HUES48 (cell line): ENCODE results near the gene RPL22.

Experiments
- H3K27ac ChIP-seq: one replicate; pipeline ENCODE4 v1.7.0; 2013; ENCODE audit warnings: low read depth, low read length, inconsistent platforms
- H3K27me3 ChIP-seq: 2 replicates; pipeline ENCODE4 v1.6.1; 2013; ENCODE audit warnings: mild to moderate bottlenecking, low read length; ENCODE audit not compliant: control insufficient read depth, insufficient read depth
- H3K36me3 ChIP-seq: 2 replicates; pipeline ENCODE4 v1.6.1; 2013; ENCODE audit warnings: low read length; ENCODE audit not compliant: control insufficient read depth, insufficient read depth
- H3K4me1 ChIP-seq: 2 replicates; pipeline ENCODE4 v1.6.1; 2013; ENCODE audit warnings: mild to moderate bottlenecking, low read length; ENCODE audit not compliant: control insufficient read depth, insufficient read depth
- H3K4me3 ChIP-seq: 2 replicates; pipeline ENCODE4 v1.5.1; 2013; ENCODE audit warnings: mild to moderate bottlenecking, low read depth, low read length
- H3K9ac ChIP-seq: 2 replicates; pipeline ENCODE4 v1.6.1; 2013; ENCODE audit warnings: mild to moderate bottlenecking, low read depth, low read length, moderate library complexity
- H3K9me3 ChIP-seq: 2 replicates; pipeline ENCODE4 v1.6.1; 2013; ENCODE audit warnings: low read length; ENCODE audit not compliant: control insufficient read depth, insufficient read depth

RPL22 gene

DNA sequence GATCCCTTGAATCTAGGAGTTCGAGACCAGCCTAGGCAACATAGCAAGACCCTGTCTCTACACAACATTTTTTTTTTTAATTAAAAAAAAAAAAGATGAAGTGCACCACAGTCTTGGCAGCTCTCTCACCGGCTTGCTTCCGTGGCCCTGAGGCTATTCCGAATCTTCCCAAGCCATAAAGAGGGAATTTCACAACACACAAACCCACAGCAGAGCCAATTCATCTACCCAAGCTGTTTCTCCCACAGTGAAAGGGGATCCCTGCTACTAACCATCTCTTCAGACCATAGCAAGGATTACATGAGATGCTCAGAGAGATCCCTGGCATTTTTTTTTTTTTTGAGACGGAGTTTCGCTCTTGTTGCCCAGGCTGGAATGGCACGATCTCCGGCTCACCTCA lies 10.9 kb downstream of the RPL22 start:
- Histone ChIP-seq H3K9me3 (no peaks in the 10 kb centered on the region), H3K36me3 (peaks cover 82% of the 10 kb centered on the region), H3K4me1 (peaks cover 20% of the 10 kb centered on the region), H3K27me3 (no peaks in the 10 kb centered on the region), H3K4me3 (no peak overlapping the region), H3K27ac (no peak overlapping the region), H3K9ac (no peak overlapping the region)

DNA sequence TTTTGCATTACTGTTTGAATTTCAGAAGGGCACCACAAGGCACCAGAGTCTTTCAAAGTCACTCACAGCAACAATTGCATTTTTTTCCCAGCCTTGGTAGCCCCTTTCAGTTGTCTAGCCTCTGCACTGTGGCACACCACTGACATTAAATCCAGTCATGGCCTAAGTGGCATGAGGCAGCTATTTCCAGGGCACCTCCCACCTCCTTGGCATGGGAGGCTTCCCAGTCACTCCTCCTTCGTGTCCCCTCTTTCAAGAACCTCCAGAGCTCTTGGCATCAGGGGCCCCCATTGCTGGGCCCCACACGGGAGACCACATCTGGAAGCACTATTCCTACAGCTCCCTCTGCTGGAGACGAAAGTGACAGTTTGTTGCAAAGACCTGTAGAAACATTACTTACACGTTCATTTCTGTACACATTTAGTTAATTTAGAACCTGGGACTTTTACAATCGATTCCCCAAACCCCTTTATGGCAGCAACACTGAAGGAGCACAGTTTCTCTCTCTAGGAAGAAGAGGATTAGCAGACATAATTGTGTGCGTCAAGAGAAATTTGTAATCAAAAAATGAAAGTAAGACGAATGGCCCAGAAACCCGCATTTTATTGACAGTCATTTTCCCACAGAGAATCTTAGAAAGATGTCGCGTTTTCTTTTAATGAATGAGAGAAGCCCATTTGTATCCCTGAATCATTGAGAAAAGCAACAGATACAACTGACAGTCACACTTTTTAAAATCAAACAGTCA lies 13.6 kb downstream of the RPL22 start:
- H3K4me3 ChIP-seq, result no peak overlapping the region
- peak overlapping the region; percentile 1 for H3K27ac ChIP-seq
- H3K4me1 ChIP-seq, result peaks cover 26% of the 10 kb centered on the region
- no peak overlapping the region for H3K9ac ChIP-seq
- peaks cover 17% of the 10 kb centered on the region for H3K27me3 ChIP-seq
- H3K9me3 ChIP-seq, result no peaks in the 10 kb centered on the region
- H3K36me3 ChIP-seq, result peaks cover 60% of the 10 kb centered on the region

DNA sequence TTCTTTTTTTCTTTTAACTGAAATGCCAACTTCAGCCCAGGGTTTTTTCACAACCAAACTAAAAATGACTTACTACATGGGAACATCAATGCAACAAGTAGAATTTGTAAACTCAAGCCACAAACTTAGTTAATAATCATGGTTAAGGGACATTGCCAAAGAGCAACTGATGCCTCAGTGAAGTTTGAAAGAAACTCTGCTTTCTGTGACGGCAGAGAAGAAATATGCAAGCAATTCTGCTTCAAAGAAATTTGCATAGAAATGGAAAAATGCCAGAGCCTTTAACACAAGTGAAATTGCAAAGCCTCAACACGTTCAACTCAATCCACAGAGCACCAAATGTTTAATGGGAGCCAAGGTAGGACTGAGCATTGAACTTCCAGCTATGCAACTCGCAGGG lies 14.2 kb downstream of the RPL22 start:
- peaks cover 24% of the 10 kb centered on the region for H3K27me3 ChIP-seq
- H3K9ac ChIP-seq, result no peak overlapping the region
- peak overlapping the region; percentile 1 for H3K27ac ChIP-seq
- H3K4me3 ChIP-seq, result no peak overlapping the region
- no peaks in the 10 kb centered on the region for H3K9me3 ChIP-seq
- peaks cover 53% of the 10 kb centered on the region for H3K36me3 ChIP-seq
- peaks cover 26% of the 10 kb centered on the region for H3K4me1 ChIP-seq

DNA sequence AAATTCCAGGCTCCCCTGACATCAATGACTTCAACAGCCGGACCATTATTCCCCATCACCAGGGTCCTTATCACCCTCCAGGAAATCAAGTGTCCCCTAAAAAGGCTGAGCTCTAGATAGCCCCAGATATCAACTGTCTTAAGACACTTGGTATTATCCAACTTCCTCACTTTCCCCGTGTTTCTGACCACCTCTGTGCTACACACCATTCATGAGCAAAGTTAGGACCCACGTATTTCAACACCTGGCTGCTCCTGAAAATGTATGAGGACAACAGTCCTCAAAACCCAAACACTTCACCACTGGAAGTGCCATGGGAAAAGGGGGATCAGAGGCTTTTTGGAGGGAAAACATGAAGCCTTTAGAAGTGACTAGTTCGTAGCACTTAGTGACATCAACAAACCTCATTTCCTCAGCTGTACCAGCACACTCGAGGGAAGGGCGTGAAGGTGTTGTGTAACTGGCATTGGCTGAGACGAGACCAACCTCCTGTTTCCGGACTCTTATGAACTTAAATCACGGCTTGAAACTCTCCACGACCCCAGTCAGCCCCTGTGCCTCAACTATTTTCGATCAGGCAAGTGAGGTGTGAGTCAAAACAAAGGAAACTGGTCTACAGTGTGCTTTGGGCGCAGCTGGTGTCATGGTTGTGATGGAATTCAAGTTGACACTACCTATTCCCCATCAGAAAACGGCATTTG lies 15.2 kb downstream of the RPL22 start:
- H3K27ac ChIP-seq, result no peak overlapping the region
- peaks cover 30% of the 10 kb centered on the region for H3K27me3 ChIP-seq
- H3K9ac ChIP-seq, result no peak overlapping the region
- no peak overlapping the region for H3K4me3 ChIP-seq
- no peaks in the 10 kb centered on the region for H3K9me3 ChIP-seq
- H3K36me3 ChIP-seq, result peaks cover 45% of the 10 kb centered on the region
- peaks cover 26% of the 10 kb centered on the region for H3K4me1 ChIP-seq

DNA sequence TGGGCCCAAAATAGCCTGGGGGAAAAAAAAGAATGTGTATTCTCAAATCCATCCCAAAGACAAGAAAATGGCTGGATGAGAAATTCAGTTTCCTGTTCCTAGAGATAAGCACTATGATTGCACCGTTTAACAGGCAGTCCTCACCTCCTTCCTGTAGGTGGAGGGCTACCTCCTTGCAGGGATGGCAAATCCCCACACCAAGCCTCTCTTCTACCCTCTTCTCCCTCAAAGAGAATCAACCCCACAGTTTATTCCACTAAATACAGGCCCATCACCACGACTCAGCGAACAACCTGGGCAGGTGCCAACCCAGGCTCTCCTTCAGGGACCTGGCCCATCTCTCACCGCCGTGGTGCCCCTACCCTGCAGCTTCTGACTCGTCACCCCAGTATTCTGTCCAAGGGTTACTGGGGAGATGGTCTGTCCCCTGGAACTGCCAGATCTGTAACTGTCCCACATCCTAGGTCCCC lies 15.8 kb downstream of the RPL22 start:
- Histone ChIP-seq H3K9me3 (no peaks in the 10 kb centered on the region), H3K27me3 (peaks cover 37% of the 10 kb centered on the region), H3K27ac (no peak overlapping the region), H3K9ac (no peak overlapping the region), H3K4me3 (no peak overlapping the region), H3K4me1 (peaks cover 30% of the 10 kb centered on the region), H3K36me3 (peaks cover 38% of the 10 kb centered on the region)

DNA sequence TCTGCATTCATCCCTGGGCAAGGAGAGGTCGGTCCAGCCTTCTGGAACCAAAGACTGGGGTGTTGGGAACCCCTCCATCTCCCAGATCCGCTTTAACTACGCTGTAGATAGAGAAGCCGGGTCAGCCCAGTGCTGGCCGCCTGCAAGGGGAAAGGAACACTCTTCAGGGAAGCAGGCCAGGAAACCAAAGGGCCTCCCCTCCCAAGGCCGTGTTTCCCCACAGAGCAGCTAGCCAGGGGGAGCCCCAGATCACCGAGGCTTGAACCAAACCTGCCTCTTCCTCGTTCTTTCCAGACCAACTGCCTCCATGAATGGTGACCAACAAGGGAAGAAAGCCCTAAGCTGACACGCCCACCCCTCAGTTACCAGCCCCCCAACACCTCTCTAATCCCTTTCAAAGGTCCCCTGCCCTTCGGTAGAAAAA lies 18.0 kb downstream of the RPL22 start:
- H3K4me1 ChIP-seq, result peaks cover 32% of the 10 kb centered on the region
- peaks cover 20% of the 10 kb centered on the region for H3K36me3 ChIP-seq
- H3K27me3 ChIP-seq, result peaks cover 59% of the 10 kb centered on the region
- no peak overlapping the region for H3K4me3 ChIP-seq
- no peak overlapping the region for H3K9ac ChIP-seq
- H3K9me3 ChIP-seq, result no peaks in the 10 kb centered on the region
- no peak overlapping the region for H3K27ac ChIP-seq

DNA sequence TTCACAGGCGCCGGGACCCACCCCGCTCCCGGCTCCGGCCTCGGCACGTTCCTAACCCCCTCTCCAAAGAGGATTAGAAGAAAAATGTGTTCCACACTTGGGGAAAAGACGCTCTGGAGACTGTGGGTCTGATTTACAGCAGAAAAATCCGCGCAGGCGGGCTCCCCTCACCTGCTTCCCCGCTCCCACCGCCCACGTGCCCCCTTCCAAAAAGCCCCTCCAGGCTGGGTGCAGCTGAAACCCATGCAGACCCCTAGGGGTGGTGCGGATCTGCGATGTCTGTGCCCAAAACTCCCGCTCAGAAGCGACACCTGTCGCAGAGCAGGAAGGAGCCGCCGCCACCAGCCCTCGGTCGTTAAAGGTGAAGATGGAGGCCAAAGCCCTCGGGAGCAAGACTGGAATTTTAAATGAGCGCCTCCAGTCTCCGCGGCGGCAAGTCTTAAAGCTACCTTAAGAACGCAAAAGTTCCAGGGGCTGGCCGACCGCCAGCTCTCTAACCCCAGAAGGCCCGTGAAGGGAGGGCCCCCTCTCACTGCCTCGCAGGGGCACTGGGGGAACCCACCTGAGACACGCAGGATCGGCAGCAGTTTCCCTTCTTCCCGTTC lies 18.6 kb downstream of the RPL22 start:
- peak overlapping the region; percentile 34; the same call in 1 of the 2 replicates for H3K4me3 ChIP-seq

DNA sequence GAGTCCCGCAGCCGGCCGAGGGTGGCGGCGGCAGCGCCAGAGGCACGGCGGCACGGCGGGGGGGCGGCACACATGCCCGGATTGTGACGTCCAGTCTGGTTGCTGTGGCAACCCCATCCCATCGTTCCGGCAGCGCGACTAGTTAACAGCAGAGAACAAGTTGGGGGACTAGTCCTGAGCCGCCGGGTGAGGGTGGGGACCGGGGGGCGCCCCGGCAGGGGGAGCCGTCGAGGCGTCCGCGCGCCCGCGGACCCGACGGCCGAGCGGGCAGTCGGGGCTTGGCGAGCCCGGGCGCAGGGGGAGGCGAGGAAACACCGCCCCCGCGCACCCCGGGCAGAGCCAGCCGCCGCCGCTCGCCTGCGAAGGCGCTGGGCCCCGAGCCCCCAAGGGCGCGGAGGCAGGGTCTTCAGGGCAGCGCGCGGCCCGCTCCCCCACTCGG lies 19.1 kb downstream of the RPL22 start, which contains the start of gene CHD5:
Gene CHD5, minus strand, starts transcription at position 54 of the 439 bp plus-strand sequence. CDS start 298 bp downstream, outside the sequence.
- Histone ChIP-seq H3K4me1 (peaks cover 24% of the 10 kb centered on the region), H3K36me3 (peaks cover 11% of the 10 kb centered on the region), H3K27me3 (peaks cover 61% of the 10 kb centered on the region), H3K9me3 (no peaks in the 10 kb centered on the region), H3K4me3 (peak within 1 kb of the TSS; percentile 44; the same call in 1 of the 2 replicates), H3K9ac (no peak within 1 kb of the TSS), H3K27ac (no peak within 1 kb of the TSS)

More for the DNA sequence above, 18.6 kb downstream of the RPL22 start:
- H3K9me3 ChIP-seq, result no peaks in the 10 kb centered on the region
- no peak overlapping the region for H3K27ac ChIP-seq
- H3K36me3 ChIP-seq, result peaks cover 16% of the 10 kb centered on the region
- H3K4me1 ChIP-seq, result peaks cover 29% of the 10 kb centered on the region
- H3K9ac ChIP-seq, result no peak overlapping the region
- H3K27me3 ChIP-seq, result peaks cover 61% of the 10 kb centered on the region

DNA sequence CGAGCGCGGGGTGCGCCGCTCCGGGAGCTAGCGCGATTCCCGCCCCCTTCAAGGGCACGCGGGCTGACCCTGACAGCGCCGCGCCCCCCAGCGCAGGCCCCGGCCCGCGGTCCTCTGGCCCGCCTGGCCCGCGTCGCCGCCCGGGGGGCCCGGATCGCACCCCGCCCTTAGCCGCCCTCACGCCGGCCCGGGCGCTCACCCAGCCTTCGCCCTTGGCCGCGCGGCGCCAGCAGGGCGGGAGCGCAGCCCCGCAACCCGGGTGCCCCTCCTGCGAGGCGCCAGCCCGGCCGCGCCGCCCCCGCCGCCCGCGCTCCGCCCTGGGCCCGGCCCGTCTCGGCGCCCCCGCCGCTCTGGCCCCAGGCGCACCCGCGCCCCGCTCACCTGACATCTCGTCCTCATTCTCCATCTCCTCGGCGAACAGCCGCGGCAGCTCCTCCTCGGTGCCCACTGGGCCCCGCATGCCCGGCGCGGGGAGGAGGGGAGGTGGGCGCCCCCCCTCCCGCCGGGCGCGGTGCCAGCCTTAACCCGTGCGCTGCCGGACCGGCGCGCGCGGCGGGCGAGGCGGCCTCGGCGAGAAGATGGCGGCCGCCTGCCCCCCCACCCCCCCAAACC lies 19.7 kb downstream of the RPL22 start:
- H3K27ac ChIP-seq, result no peak overlapping the region
- no peaks in the 10 kb centered on the region for H3K9me3 ChIP-seq
- peaks cover 61% of the 10 kb centered on the region for H3K27me3 ChIP-seq

DNA sequence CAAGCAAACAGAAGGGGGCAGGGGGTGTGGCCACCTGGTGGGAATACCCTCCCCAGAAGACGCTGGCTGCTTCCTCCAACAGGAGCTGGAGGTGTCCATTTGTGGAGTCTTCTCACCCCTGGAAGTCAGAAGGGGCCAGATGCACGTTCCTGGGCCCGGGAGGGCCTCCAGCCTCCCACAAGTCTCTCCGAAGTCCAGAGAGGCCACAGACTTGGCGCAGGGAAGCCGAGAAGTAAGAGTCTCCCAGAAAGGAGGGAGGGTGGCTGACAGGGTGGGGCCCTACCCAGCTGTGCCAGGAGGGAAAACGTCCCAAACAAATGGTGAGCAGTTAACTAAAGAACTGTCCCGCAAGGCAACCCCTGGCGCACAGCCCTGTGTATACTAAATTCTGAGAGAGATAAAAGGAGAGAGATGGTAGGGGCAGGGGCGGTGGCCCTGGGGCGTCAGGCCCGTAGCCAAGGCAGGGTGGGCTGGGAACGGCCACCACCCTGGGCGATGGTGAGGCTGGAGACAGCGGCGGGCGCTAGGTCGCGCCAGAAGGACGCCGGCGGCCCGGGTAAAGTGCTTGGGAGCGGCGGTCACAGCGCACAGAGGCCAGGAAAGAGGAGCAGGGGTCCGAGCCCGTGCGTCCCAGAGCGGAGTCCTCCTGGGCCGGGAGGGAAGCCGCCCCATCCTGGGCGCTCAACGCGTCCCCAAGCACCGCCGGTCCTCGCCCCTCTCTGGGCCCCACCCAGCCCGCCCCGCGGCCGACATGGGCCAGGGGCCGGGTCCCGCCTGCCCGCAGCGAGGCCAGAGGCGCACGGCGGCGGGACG lies 20.4 kb downstream of the RPL22 start:
- no peaks in the 10 kb centered on the region for H3K9me3 ChIP-seq
- H3K36me3 ChIP-seq, result no peaks in the 10 kb centered on the region
- peaks cover 61% of the 10 kb centered on the region for H3K27me3 ChIP-seq
- H3K9ac ChIP-seq, result no peak overlapping the region
- H3K27ac ChIP-seq, result no peak overlapping the region
- peaks cover 12% of the 10 kb centered on the region; the same call in 1 of the 2 replicates for H3K4me1 ChIP-seq
- H3K4me3 ChIP-seq, result peak overlapping the region; percentile 15; the same call in 1 of the 2 replicates

More for the DNA sequence above, 19.7 kb downstream of the RPL22 start:
- peak overlapping the region; percentile 44; the same call in 1 of the 2 replicates for H3K4me3 ChIP-seq
- peaks cover 6% of the 10 kb centered on the region; the same call in 1 of the 2 replicates for H3K36me3 ChIP-seq
- peaks cover 19% of the 10 kb centered on the region; the same call in 1 of the 2 replicates for H3K4me1 ChIP-seq
- no peak overlapping the region for H3K9ac ChIP-seq
